H1 (cell line): ENCODE data around the gene SLC15A2. TPM values are rescaled to one million over a fixed set of nuclear protein-coding genes. Genes with fewer than 3 reads are reported as not detected.

Source experiments
- CTCF ChIA-PET: fragments of 300-600 bp; sonication (Branson Sonifier 250); formaldehyde crosslinking; loops from one replicate; lab custom pipeline; 2021; ENCODE audit not compliant: partially characterized antibody; lab: Charles Lee
- POLR2A ChIA-PET: fragments of 300-600 bp; sonication (Branson Sonifier 250); formaldehyde crosslinking; loops from one replicate; lab custom pipeline; 2021; ENCODE audit warnings: inconsistent platforms; ENCODE audit not compliant: partially characterized antibody; lab: Charles Lee
- DNase-seq, 2 experiments: peaks; one replicate each; pipeline versions ENCODE4 v3.0.0 to v3.0.0-alpha.2; 2010 to 2022; ENCODE audit warnings: low spot score in 2 of 2, low read depth in 1 of 2, mixed read lengths in 1 of 2
- FAIRE-seq: peaks from 2 replicates; lab custom pipeline; 2011; peaks lifted over from hg19 to GRCh38; lab: Jason Lieb, UNC
- H2AFZ ChIP-seq: 2 replicates; pipeline ENCODE4 v1.8.1; 2012; ENCODE audit warnings: low read length, inconsistent platforms
- H2AK5ac ChIP-seq: 2 replicates; pipeline ENCODE4 v1.6.1; 2013; ENCODE audit warnings: low read depth, low read length
- H2BK120ac ChIP-seq: replicated peaks from 2 replicates; pipeline ENCODE3; 2013; ENCODE audit warnings: low read depth, low read length, inconsistent platforms
- H2BK12ac ChIP-seq: 2 replicates; pipeline ENCODE4 v1.6.1; 2013; ENCODE audit warnings: low read depth, low read length
- H2BK15ac ChIP-seq: 2 replicates; pipeline ENCODE4 v1.6.1; 2013; ENCODE audit warnings: low read length
- H2BK20ac ChIP-seq: 2 replicates; pipeline ENCODE4 v1.6.1; 2013; ENCODE audit warnings: low read length
- H2BK5ac ChIP-seq: 2 replicates; pipeline ENCODE4 v1.6.1; 2013; ENCODE audit warnings: low read depth, low read length
- H3K14ac ChIP-seq: 2 replicates; pipeline ENCODE4 v1.6.1; 2013; ENCODE audit warnings: inconsistent platforms; ENCODE audit not compliant: insufficient read length
- H3K18ac ChIP-seq: 2 replicates; pipeline ENCODE4 v1.6.1; 2013; ENCODE audit warnings: low read length; ENCODE audit errors: extremely low read depth
- H3K23ac ChIP-seq: 2 replicates; pipeline ENCODE4 v1.6.1; 2013; ENCODE audit warnings: inconsistent platforms; ENCODE audit not compliant: insufficient read length
- H3K23me2 ChIP-seq: 2 replicates; pipeline ENCODE4 v1.6.1; 2013; ENCODE audit warnings: low read depth, low read length
- H3K27ac ChIP-seq: 2 replicates; pipeline ENCODE4 v1.6.1; 2011; ENCODE audit warnings: low read depth, low read length, inconsistent platforms
- H3K27me3 ChIP-seq, 4 experiments: replicated peaks in 1 of 4; 1 replicate in 1 of 4; 2 replicates in 3 of 4; pipeline versions ENCODE4 v1.6.1 to v1.8.1; 2011 to 2013; ENCODE audit warnings: low read length in 3 of 4, mild to moderate bottlenecking in 3 of 4, inconsistent platforms in 2 of 4, mixed read lengths in 2 of 4, moderate library complexity in 1 of 4; ENCODE audit not compliant: control insufficient read depth in 3 of 4, insufficient read depth in 3 of 4; ENCODE audit errors: extremely low read depth in 1 of 4
- H3K36me3 ChIP-seq, 4 experiments: 2 replicates each; pipeline versions ENCODE4 v1.6.1 to v1.8.1; 2011 to 2013; ENCODE audit warnings: mild to moderate bottlenecking in 4 of 4, low read length in 3 of 4, moderate library complexity in 2 of 4, control low read depth in 1 of 4, inconsistent platforms in 1 of 4; ENCODE audit not compliant: insufficient read depth in 4 of 4, control insufficient read depth in 2 of 4
- H3K4ac ChIP-seq: replicated peaks from 2 replicates; pipeline ENCODE3; 2013; ENCODE audit warnings: low read length, low read depth, mixed read lengths, inconsistent platforms; ENCODE audit not compliant: insufficient read length
- H3K4me1 ChIP-seq, 4 experiments: replicated peaks in 1 of 4; 1 replicate in 1 of 4; 2 replicates in 3 of 4; pipeline versions ENCODE4 v1.6.1 to v1.8.1; 2011 to 2013; ENCODE audit warnings: low read length in 3 of 4, inconsistent platforms in 2 of 4, mixed read lengths in 1 of 4; ENCODE audit not compliant: insufficient read depth in 4 of 4, control insufficient read depth in 3 of 4
- H3K4me2 ChIP-seq, 2 experiments: 2 replicates each; pipeline versions ENCODE4 v1.6.1 to v1.8.1; 2011 to 2013; ENCODE audit warnings: low read depth in 2 of 2, low read length in 2 of 2, control low read depth in 1 of 2, inconsistent platforms in 1 of 2, mild to moderate bottlenecking in 1 of 2; ENCODE audit not compliant: insufficient read depth in 1 of 2
- H3K4me3 ChIP-seq, 4 experiments: fragments of 200-600, 300-600 bp in 1 of 4; sonication (generic), shearing (Covaris generic), sonication (Bioruptor Twin) in 1 of 4; 2 replicates each; pipeline versions ENCODE4 v1.5.1 to v1.8.1; 2011 to 2016; ENCODE audit warnings: low read length in 4 of 4, low read depth in 3 of 4, control low read depth in 2 of 4, inconsistent platforms in 2 of 4, mild to moderate bottlenecking in 2 of 4, mixed read lengths in 1 of 4, moderate library complexity in 1 of 4; ENCODE audit not compliant: insufficient read depth in 2 of 4; ENCODE audit errors: extremely low read depth in 1 of 4
- H3K56ac ChIP-seq: replicated peaks from 2 replicates; pipeline ENCODE3; 2013; ENCODE audit warnings: low read depth, mild to moderate bottlenecking, mixed read lengths, low read length, inconsistent platforms; ENCODE audit not compliant: insufficient read length
- H3K79me1 ChIP-seq: 2 replicates; pipeline ENCODE4 v1.6.1; 2013; ENCODE audit warnings: low read depth, low read length, control low read depth
- H3K79me2 ChIP-seq, 2 experiments: 2 replicates each; pipeline versions ENCODE4 v1.6.1 to v1.8.1; 2012 to 2013; ENCODE audit warnings: low read length in 2 of 2, mild to moderate bottlenecking in 2 of 2, inconsistent platforms in 1 of 2; ENCODE audit not compliant: insufficient read depth in 2 of 2, control insufficient read depth in 1 of 2
- H3K9ac ChIP-seq, 4 experiments: replicated peaks in 1 of 4; 1 replicate in 1 of 4; 2 replicates in 3 of 4; pipeline versions ENCODE4 v1.6.1 to v1.8.1; 2011 to 2013; ENCODE audit warnings: low read depth in 3 of 4, low read length in 3 of 4, control low read depth in 2 of 4, mild to moderate bottlenecking in 2 of 4, moderate library complexity in 2 of 4, inconsistent platforms in 1 of 4; ENCODE audit errors: extremely low read depth in 1 of 4
- H3K9me3 ChIP-seq, 2 experiments: 2 replicates each; pipeline versions ENCODE4 v1.6.1 to v1.8.1; 2012 to 2013; ENCODE audit warnings: mild to moderate bottlenecking in 2 of 2, moderate library complexity in 2 of 2, control low read depth in 1 of 2, inconsistent platforms in 1 of 2, low read depth in 1 of 2, low read length in 1 of 2, mixed read lengths in 1 of 2; ENCODE audit not compliant: insufficient read depth in 2 of 2
- H4K20me1 ChIP-seq, 2 experiments: replicated peaks in 1 of 2; 2 replicates each; pipeline versions ENCODE3 to v1.8.1; 2011 to 2013; ENCODE audit warnings: inconsistent platforms in 2 of 2, low read length in 2 of 2, mild to moderate bottlenecking in 1 of 2; ENCODE audit not compliant: insufficient read depth in 2 of 2, control insufficient read depth in 1 of 2
- H4K5ac ChIP-seq: 2 replicates; pipeline ENCODE4 v1.6.1; 2013; ENCODE audit warnings: low read length, low read depth, mixed read lengths, inconsistent platforms; ENCODE audit not compliant: insufficient read length
- H4K8ac ChIP-seq: 2 replicates; pipeline ENCODE4 v1.8.0; 2013; ENCODE audit warnings: mild to moderate bottlenecking, moderate library complexity, low read length, inconsistent platforms; ENCODE audit not compliant: insufficient read depth; ENCODE audit errors: extremely low read depth
- H4K91ac ChIP-seq: replicated peaks from 2 replicates; pipeline ENCODE3; 2013; ENCODE audit warnings: low read length, mixed read lengths, inconsistent platforms; ENCODE audit not compliant: insufficient read length
- CTBP2 ChIP-seq: IDR thresholded peaks from 2 replicates; pipeline ENCODE4 v1.7.0; 2011; ENCODE audit warnings: borderline replicate concordance, mild to moderate bottlenecking, moderate library complexity, mixed read lengths, low read length; ENCODE audit not compliant: insufficient read depth, insufficient read length
- WGBS, 2 experiments: shearing (Covaris generic) in 1 of 2; methylation state at CpG; one replicate each; pipeline versions ENCODE4 v1.1.6 to v1.1.7; 2013 to 2015; ENCODE audit warnings: low lambda C conversion rate in 2 of 2, mixed read lengths in 2 of 2, inconsistent platforms in 1 of 2, low coverage in 1 of 2, missing lambda C conversion rate in 1 of 2; ENCODE audit not compliant: insufficient replicate concordance in 2 of 2, insufficient coverage in 1 of 2, insufficient read length in 1 of 2; ENCODE audit errors: extremely low coverage in 1 of 2, missing lambda C conversion rate in 1 of 2; 5-methylcytosine and 5-hydroxymethylcytosine counted together
- polyA plus RNA-seq, 7 experiments: library from polyadenylated mRNA; depleted of rRNA in 3 of 7; stranded (reverse) in 5 of 7; unstranded in 2 of 7; fragments of >200 nt in 5 of 7; fragments of 200-250 nt in 2 of 7; gene quantifications; 1 replicate in 5 of 7; 2 replicates in 1 of 7; 4 replicates in 1 of 7; pipeline versions ENCODE4 v1.2.1 to v1.2.3, GENCODE V29; 2011 to 2013; ENCODE audit warnings: missing spikeins in 2 of 7, mixed read lengths in 2 of 7
- total RNA-seq: library from RNA; stranded (reverse); fragmentation: NEBNext Ultra II Directional; extraction: Animal tissue kit (Norgen Biotek cat#: 25700); gene quantifications from 2 replicates; pipeline ENCODE4 v1.2.1, GENCODE V29; 2021

SLC15A2 gene
- total and polyA plus RNA-seq, 2 of the 8 experiments (the other 6 are each of a cell fraction or from before 2014, with no cell fraction given) = 2.0 to 3.6 TPM

- H3K18ac ChIP-seq = no peak overlapping the region
- no peak for FAIRE-seq
- POLR2A ChIA-PET = no interaction called here
- CTCF ChIA-PET = interaction anchor here (0.6 to 1.2 kb wide), 2 partner anchors 12 to 135 kb away, joined by 3 to 4 read pairs; no protein-coding TSS in a partner anchor
- H2BK20ac ChIP-seq = no peak overlapping the region
- no peaks in the 10 kb centered on the region for H3K4me1 ChIP-seq
- DNase-seq = no peak
- no peak overlapping the region for H3K4me3 ChIP-seq
- H3K14ac ChIP-seq = no peak overlapping the region
- H3K23ac ChIP-seq = no peak overlapping the region
- H4K8ac ChIP-seq = no peak overlapping the region
- no peak overlapping the region for H4K5ac ChIP-seq
- H2BK15ac ChIP-seq = no peak overlapping the region
- no peaks in the 10 kb centered on the region for H3K79me2 ChIP-seq
- H3K4ac ChIP-seq = no peak overlapping the region
- no peak overlapping the region for H3K9ac ChIP-seq
- no peak overlapping the region for H2BK120ac ChIP-seq
- no peaks in the 10 kb centered on the region for H3K23me2 ChIP-seq
- H3K27me3 ChIP-seq = no peaks in the 10 kb centered on the region
- H3K4me2 ChIP-seq = no peak overlapping the region
- no peak overlapping the region for H3K56ac ChIP-seq
- WGBS, 2 experiments = 88% methylated on average over 2 of the region's 2 CpGs; no CpG with 5 or more reads in 1 of the 2 experiments
- H2AK5ac ChIP-seq = no peak overlapping the region
- no peak overlapping the region for H4K91ac ChIP-seq
- no peak overlapping the region for H2BK12ac ChIP-seq
- no peak overlapping the region for H3K27ac ChIP-seq
- no peaks in the 10 kb centered on the region for H3K79me1 ChIP-seq
- no peaks in the 10 kb centered on the region for H3K36me3 ChIP-seq
- H3K9me3 ChIP-seq = peaks cover 0 to 6% of the 10 kb centered on the region in 2 experiments; a peak in 1 of 4 replicates
- H2AFZ ChIP-seq = no peak overlapping the region
- no peak overlapping the region for H2BK5ac ChIP-seq
- no peaks in the 10 kb centered on the region for H4K20me1 ChIP-seq
- TF ChIP-seq CTBP2 = no peak
These were observed 91.6 kb downstream of the SLC15A2 start for GRCh38 chr3:121985846-121986245.
